ENCODE data around the gene CD276.
"Not testable (repeated sequence)": the region's sequence is repeated elsewhere in the genome, so short reads cannot be mapped to it uniquely, and the experiment has no call there.

The CD276 gene

GRCh38 chr15:73723191-73723590 lies 39.0 kb downstream of the CD276 start:
- no peak overlapping the region for H3K27ac ChIP-seq
- no peak for TF ChIP-seq ZFX (IDR thresholded peaks at IDR 0.05)
- no peak for TF ChIP-seq CTCF (conservative IDR thresholded peaks at IDR 0.05)

DNA sequence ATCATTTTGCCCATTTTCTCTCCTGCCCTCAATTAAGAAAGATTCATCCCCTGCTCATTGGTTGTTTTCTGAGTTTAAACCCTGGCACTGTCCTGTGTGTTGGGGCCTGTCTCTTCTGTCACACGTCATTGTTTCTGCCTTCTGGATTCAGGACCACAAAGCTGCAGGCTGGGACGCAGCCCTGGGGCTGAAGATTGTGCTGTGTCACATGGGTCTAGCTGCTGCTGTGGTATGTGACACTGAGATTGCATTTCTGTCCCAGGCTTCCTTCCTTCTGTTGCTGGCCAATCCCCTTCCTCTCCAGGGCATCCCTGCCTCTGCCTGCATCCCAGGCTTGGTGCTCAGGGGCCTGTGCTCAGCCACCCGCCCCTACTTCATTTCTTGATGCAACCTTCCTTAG lies 40.0 kb downstream of the CD276 start:
- TF ChIP-seq CTCF (conservative IDR thresholded peaks at IDR 0.05) (no peak), ZFX (IDR thresholded peaks at IDR 0.05) (no peak)
- H3K27ac ChIP-seq = no peak overlapping the region

GRCh38 chr15:73727330-73727976 lies 43.3 kb downstream of the CD276 start:
- no peak for TF ChIP-seq ZFX (IDR thresholded peaks at IDR 0.05)
- no peak for TF ChIP-seq CTCF (conservative IDR thresholded peaks at IDR 0.05)
- no peak overlapping the region for H3K27ac ChIP-seq

- H3K27ac ChIP-seq = not testable (repeated sequence)
Measured at GRCh38 chr15:73732051-73732450, 47.9 kb downstream of the CD276 start.

GRCh38 chr15:73732930-73733329 lies 48.7 kb downstream of the CD276 start:
- no peak overlapping the region for H3K27ac ChIP-seq
- no peak for TF ChIP-seq CTCF (conservative IDR thresholded peaks at IDR 0.05)

GRCh38 chr15:73737535-73737934 lies 53.4 kb downstream of the CD276 start:
- no peak overlapping the region for H3K27ac ChIP-seq
- no peak for TF ChIP-seq ZFX (IDR thresholded peaks at IDR 0.05)
- TF ChIP-seq CTCF (conservative IDR thresholded peaks at IDR 0.05) = no peak

- H3K27ac ChIP-seq = no peak overlapping the region
- TF ChIP-seq CTCF (conservative IDR thresholded peaks at IDR 0.05) (no peak), ZFX (IDR thresholded peaks at IDR 0.05) (no peak)
Measured at GRCh38 chr15:73740152-73741048, 56.2 kb downstream of the CD276 start.

Measured in C4-2B (cell line).